ENCODE results near the gene ZBTB22. TPM values are rescaled to one million over a fixed set of nuclear protein-coding genes. Genes with fewer than 3 reads are reported as not detected.
"Not testable (repeated sequence)": the region's sequence is repeated elsewhere in the genome, so short reads cannot be mapped to it uniquely, and the experiment has no call there.

Gene ZBTB22
- 10 to 100 TPM; 11.0 to 12.1 TPM for total RNA-seq

DNA sequence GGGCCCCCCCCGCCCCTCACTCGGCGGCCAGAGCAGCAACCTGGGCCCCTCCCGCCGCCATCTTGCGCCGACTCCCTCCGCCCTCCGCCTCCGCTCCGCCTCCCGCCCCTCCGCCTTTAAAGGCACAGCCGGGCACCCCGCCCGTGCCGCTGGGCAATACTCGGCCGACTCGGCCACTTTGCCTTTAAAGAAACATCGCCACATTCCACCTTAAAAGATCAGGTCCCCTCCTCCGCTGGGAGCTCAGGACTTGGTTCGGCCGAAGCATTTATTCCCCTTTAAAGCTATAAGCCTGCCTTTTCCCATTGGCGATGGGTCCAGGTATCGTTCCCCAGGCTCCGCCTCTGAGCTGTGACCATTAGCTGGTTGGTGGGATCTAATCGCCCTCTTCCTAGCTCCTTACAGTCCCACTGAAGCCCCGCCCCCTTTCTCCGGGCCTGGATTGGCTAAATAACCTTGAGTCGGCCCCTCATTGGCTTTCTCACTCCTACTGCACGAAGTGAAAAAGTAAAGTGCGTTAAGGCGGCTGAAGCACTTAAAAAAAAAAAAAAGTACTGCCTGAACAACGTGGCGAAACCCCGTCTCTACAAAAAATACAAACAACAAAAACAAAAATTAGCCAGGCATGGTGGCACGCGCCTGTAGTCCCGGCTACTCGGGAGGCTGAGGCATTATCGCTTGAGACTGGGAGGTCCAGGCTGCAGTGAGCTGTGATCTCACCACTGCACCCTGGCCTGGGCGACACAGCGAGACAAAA lies at the start of gene ZBTB22:
TSS of gene ZBTB22 (minus strand) at position 76 of the 757 bp plus-strand sequence. CDS start 828 bp downstream, outside the sequence.
- no peaks in the 10 kb centered on the region for H3K9me3 Mint-ChIP-seq
- peak within 1 kb of the TSS; percentile 94 for H3K4me3 Mint-ChIP-seq
- peak; percentile 97 for DNase-seq
- CTCF ChIA-PET: interaction anchor here (0.7 to 2.3 kb wide), 7 partner anchors 18 to 137 kb away, joined by 3 to 15 read pairs (median 4); partner anchors contain the start of genes B3GALT4, CUTA, KIFC1 and ZBTB9
- peaks cover 71% of the 10 kb centered on the region for H3K4me1 Mint-ChIP-seq (ENCODE audit: low read depth)
- POLR2A ChIA-PET: interaction anchor here (0.6 to 3.0 kb wide), 10 partner anchors 19 to 347 kb away, joined by 3 to 14 read pairs (median 4); partner anchors contain the start of genes B3GALT4, RGL2, RPS18 and VPS52
- intact Hi-C loops (cut with micrococcal nuclease): loop anchor here (1.0 to 10.0 kb wide), 2 partner anchors 46 to 257 kb away; partner anchors contain the start of gene RPS18
- peaks cover 52% of the 10 kb centered on the region for H3K36me3 Mint-ChIP-seq
- no peaks in the 10 kb centered on the region for H3K27me3 Mint-ChIP-seq
- peak within 1 kb of the TSS; percentile 95 for H3K27ac Mint-ChIP-seq

DNA sequence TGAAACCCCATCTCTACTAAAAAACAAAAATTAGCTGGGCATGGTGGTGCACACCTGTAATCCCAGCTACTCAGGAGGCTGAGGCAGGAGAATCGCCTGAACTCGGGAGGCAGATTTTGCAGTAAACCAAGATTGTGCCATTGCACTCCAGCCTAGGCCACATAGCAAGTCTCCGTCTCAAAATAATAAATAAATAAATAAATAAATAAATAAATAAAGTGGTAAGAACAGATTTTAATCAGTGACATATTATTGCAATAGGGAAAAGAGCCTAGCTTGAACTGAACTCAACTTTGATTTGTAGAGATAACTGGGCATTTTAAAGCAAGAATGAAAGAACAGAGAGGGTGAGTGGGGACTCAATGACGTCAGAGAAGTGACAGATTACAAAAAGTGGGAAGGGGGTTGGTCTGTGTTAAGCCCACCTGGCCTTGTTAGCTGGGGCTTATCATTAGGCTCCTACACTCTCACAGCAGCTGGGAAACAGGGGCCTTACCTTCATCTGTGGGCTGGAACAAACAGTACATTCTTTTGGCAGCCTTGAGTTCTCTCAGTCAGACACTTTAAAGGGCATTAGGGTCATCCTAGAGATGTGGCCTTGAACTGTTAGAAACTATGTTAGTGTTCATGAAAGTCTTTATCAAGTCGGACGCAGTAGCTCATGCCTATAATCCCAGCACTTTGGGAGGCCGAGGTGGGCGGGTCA lies 49.6 kb upstream of the ZBTB22 start:
- intact Hi-C loops (cut with micrococcal nuclease): no loop called here
- Mint-ChIP-seq H3K9me3 (no peaks in the 10 kb centered on the region), H3K27ac (no peak overlapping the region), H3K36me3 (no peaks in the 10 kb centered on the region), H3K4me3 (no peak overlapping the region), H3K27me3 (no peaks in the 10 kb centered on the region), H3K4me1 (ENCODE audit: low read depth) (no peaks in the 10 kb centered on the region)
- POLR2A ChIA-PET: interaction anchor here (0.6 kb wide), 1 partner anchor 33 kb away, joined by 3 read pairs; no protein-coding TSS in a partner anchor
- CTCF ChIA-PET: no interaction called here
- DNase-seq: no peak

- DNase-seq; intact Hi-C loops (cut with micrococcal nuclease); H3K27me3 Mint-ChIP-seq; H3K27ac Mint-ChIP-seq; H3K4me3 Mint-ChIP-seq; H3K4me1 Mint-ChIP-seq (ENCODE audit: low read depth); H3K36me3 Mint-ChIP-seq; H3K9me3 Mint-ChIP-seq; POLR2A ChIA-PET: not testable (repeated sequence)
- CTCF ChIA-PET: interaction anchor here (1.5 kb wide), 1 partner anchor 21 kb away, joined by 7 read pairs; no protein-coding TSS in a partner anchor
Observed at GRCh38 chr6:33365206-33365971, 47.8 kb upstream of the ZBTB22 start.

DNA sequence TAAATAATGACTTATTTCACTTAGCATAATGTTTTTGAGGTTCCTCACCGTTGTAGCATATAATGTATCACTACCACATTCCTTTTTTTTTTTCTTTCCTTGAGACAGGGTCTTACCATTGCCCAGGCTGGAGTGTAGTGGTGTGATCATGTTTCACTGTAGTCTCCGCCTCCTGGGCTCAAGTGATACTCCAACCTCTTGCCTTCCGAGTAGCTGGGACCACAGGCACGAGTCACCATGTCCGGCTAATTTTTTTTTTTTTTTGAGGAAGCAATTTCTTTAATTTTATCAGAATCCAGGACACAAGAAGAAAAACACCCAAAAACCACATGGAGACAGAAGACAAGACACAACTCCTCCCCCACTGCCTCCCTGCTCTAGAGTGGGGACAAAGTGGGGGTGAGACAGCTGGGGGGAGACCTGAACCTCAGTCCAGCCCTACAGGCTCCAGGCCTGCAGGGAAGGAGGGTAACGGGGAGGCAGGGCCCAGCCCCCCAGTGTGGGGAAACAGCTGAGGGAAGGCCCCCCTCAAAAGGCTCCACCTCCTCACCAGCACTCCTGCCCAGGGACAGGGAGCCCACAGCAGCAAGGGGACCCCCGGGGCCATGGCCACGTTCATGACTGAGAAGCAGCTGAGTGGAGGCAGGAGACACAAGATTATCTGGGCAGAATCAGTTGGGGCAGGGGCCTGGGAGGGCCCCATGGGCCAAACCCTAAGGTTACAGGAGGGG lies 47.1 kb upstream of the ZBTB22 start:
- H3K27ac Mint-ChIP-seq: not testable (repeated sequence)

DNA sequence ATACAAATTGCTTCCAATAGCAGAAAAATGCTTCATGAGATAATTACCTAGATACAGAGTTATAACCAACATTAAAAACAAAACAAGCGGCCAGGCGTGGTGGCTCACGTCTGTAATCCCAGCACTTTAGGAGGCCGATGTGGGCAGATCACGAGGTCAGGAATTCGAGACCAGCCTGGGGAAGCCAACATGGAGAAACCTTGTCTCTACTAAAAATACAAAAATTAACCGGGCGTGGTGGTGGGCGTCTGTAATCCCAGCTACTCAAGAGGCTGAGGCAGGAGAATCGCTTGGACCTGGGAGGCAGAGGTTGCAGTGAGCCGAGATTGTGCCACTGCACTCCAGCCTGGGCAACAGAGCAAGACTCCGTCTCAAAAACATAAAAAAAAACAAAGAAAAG lies 45.9 kb upstream of the ZBTB22 start:
- H3K36me3 Mint-ChIP-seq; H3K27ac Mint-ChIP-seq; intact Hi-C loops (cut with micrococcal nuclease); DNase-seq; POLR2A ChIA-PET; H3K9me3 Mint-ChIP-seq; H3K4me3 Mint-ChIP-seq; H3K27me3 Mint-ChIP-seq; H3K4me1 Mint-ChIP-seq (ENCODE audit: low read depth): not testable (repeated sequence)
- CTCF ChIA-PET: interaction anchor here (0.9 kb wide), 1 partner anchor 18 kb away, joined by 3 read pairs; no protein-coding TSS in a partner anchor

More for the DNA sequence above, 47.1 kb upstream of the ZBTB22 start:
- H3K4me3 Mint-ChIP-seq; H3K27me3 Mint-ChIP-seq; intact Hi-C loops (cut with micrococcal nuclease); H3K36me3 Mint-ChIP-seq; H3K4me1 Mint-ChIP-seq (ENCODE audit: low read depth); DNase-seq; H3K9me3 Mint-ChIP-seq; POLR2A ChIA-PET: not testable (repeated sequence)
- CTCF ChIA-PET: interaction anchor here (0.6 to 1.5 kb wide), 5 partner anchors 10 to 1719 kb away, joined by 3 to 7 read pairs (median 4); no protein-coding TSS in a partner anchor

- Mint-ChIP-seq H3K27me3 (no peaks in the 10 kb centered on the region), H3K9me3 (no peaks in the 10 kb centered on the region), H3K4me3 (no peak overlapping the region), H3K4me1 (ENCODE audit: low read depth) (no peaks in the 10 kb centered on the region), H3K27ac (no peak overlapping the region), H3K36me3 (no peaks in the 10 kb centered on the region)
- ChIA-PET CTCF (no interaction called here), POLR2A (no interaction called here)
- intact Hi-C loops (cut with micrococcal nuclease): no loop called here
- no peak for DNase-seq
Observed at GRCh38 chr6:33359331-33359730, 41.8 kb upstream of the ZBTB22 start.

GRCh38 chr6:33357160-33357871 lies 39.8 kb upstream of the ZBTB22 start:
- H3K9me3 Mint-ChIP-seq; H3K4me3 Mint-ChIP-seq; POLR2A ChIA-PET; H3K27ac Mint-ChIP-seq; H3K36me3 Mint-ChIP-seq; H3K4me1 Mint-ChIP-seq (ENCODE audit: low read depth); CTCF ChIA-PET; DNase-seq; intact Hi-C loops (cut with micrococcal nuclease); H3K27me3 Mint-ChIP-seq: not testable (repeated sequence)

DNA sequence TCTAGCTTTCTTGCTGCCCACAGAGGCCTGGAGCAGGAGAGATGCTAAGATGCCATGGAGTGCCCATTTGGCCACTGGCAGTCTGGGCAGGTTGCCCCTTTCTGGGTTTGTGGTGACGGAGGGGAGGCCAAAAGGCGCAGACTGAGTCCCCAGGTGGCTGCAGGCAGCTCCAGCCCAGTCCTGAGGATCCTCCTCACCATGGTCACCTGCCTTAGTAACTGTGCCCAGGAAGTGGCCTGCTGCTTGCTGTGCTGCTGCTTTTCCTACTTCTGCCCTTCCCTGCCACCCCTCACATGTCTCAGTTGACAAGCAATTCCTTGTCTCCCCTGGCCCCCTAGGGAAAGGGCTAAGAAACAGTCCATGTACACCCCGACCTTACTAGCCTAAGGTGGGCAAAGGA lies 38.8 kb upstream of the ZBTB22 start:
- POLR2A ChIA-PET: interaction anchor here (0.6 kb wide), 1 partner anchor 266 kb away, joined by 3 read pairs; no protein-coding TSS in a partner anchor
- H3K4me3 Mint-ChIP-seq: no peak overlapping the region
- no peaks in the 10 kb centered on the region for H3K27me3 Mint-ChIP-seq
- no peaks in the 10 kb centered on the region for H3K9me3 Mint-ChIP-seq
- no peak overlapping the region for H3K27ac Mint-ChIP-seq
- CTCF ChIA-PET: no interaction called here
- intact Hi-C loops (cut with micrococcal nuclease): no loop called here
- no peaks in the 10 kb centered on the region for H3K36me3 Mint-ChIP-seq
- DNase-seq: no peak
- no peaks in the 10 kb centered on the region for H3K4me1 Mint-ChIP-seq (ENCODE audit: low read depth)

DNA sequence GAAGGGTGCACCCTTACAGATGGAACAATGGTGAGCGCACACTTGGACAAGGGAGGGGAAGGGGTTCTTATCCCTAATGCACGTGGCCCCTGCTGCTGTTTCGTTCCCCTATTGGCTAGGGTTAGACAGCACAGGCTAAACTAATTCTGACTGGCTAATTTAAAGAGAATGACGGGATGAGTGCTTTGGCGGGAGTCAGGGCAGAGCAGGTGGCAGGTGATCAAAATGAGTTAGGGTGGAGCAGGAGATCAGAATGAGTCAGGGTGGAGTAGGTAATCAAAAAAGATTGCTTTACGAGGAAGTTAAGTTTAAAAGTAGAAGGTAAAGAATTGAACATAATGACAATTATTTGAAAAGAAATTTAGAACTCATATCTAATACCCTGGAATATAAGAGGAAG lies 38.3 kb upstream of the ZBTB22 start:
- H3K27me3 Mint-ChIP-seq; H3K4me3 Mint-ChIP-seq; H3K36me3 Mint-ChIP-seq; H3K27ac Mint-ChIP-seq; POLR2A ChIA-PET; H3K9me3 Mint-ChIP-seq; H3K4me1 Mint-ChIP-seq (ENCODE audit: low read depth); DNase-seq; CTCF ChIA-PET; intact Hi-C loops (cut with micrococcal nuclease): not testable (repeated sequence)

GRCh38 chr6:33347816-33348215 lies 30.3 kb upstream of the ZBTB22 start:
- H3K4me3 Mint-ChIP-seq: no peak overlapping the region
- no peaks in the 10 kb centered on the region for H3K36me3 Mint-ChIP-seq
- ChIA-PET CTCF (no interaction called here), POLR2A (no interaction called here)
- H3K4me1 Mint-ChIP-seq (ENCODE audit: low read depth): peaks cover 24% of the 10 kb centered on the region
- no peaks in the 10 kb centered on the region for H3K27me3 Mint-ChIP-seq
- no peaks in the 10 kb centered on the region for H3K9me3 Mint-ChIP-seq
- no peak overlapping the region for H3K27ac Mint-ChIP-seq
- intact Hi-C loops (cut with micrococcal nuclease): loop anchor here (5.0 kb wide), 1 partner anchor 36 kb away; the partner anchor contains the start of gene TAPBP
- no peak for DNase-seq

DNA sequence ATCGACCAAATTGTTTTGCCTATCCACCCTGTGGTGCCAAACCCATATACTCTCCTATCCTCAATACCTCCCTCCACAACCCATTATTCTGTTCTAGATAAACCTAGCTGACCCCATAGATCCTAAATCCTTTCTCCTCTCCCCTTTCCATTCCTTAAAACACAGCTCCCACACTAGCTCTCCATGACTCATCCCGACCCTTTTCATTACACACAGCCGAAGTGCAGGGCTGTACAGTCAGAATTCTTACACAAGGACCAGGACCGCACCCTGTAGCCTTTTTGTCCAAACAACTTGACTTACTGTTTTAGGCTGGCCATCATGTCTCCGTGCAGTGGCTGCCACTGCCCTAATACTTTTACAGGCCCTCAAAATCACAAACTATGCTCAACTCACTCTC lies 29.4 kb upstream of the ZBTB22 start:
- CTCF ChIA-PET, POLR2A ChIA-PET, H3K36me3 Mint-ChIP-seq, H3K4me3 Mint-ChIP-seq, H3K9me3 Mint-ChIP-seq, H3K27ac Mint-ChIP-seq, DNase-seq, H3K27me3 Mint-ChIP-seq: not testable (repeated sequence)
- intact Hi-C loops (cut with micrococcal nuclease): loop anchor here (5.0 kb wide), 1 partner anchor 35 kb away; the partner anchor contains the start of gene TAPBP
- peaks cover 24% of the 10 kb centered on the region for H3K4me1 Mint-ChIP-seq (ENCODE audit: low read depth)
